Measurements from ENCODE around the gene DEPDC7.

DNA sequence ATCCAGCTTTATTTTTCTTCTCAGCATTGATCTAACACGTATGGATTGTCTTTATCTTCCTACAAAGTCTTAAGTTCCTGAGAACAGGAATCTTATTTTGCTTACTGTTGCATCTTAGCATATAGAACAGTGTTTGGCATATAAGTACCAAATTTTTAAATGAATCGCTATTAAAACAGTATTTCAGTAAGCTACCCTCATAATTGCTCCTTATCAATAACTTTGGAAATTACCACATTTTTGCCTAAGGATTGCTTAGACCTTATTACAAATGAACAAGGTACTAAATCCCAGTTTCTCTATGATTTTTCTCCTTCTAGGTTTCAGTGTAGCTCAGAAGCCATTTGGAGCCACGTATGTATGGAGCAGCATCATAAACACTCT lies 9.7 kb downstream of the DEPDC7 start:
- TF ChIP-seq, protein P1, sequence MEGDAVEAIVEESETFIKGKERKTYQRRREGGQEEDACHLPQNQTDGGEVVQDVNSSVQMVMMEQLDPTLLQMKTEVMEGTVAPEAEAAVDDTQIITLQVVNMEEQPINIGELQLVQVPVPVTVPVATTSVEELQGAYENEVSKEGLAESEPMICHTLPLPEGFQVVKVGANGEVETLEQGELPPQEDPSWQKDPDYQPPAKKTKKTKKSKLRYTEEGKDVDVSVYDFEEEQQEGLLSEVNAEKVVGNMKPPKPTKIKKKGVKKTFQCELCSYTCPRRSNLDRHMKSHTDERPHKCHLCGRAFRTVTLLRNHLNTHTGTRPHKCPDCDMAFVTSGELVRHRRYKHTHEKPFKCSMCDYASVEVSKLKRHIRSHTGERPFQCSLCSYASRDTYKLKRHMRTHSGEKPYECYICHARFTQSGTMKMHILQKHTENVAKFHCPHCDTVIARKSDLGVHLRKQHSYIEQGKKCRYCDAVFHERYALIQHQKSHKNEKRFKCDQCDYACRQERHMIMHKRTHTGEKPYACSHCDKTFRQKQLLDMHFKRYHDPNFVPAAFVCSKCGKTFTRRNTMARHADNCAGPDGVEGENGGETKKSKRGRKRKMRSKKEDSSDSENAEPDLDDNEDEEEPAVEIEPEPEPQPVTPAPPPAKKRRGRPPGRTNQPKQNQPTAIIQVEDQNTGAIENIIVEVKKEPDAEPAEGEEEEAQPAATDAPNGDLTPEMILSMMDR (IDR thresholded peaks at IDR 0.05; ENCODE audit: insufficient read depth, low read length): no peak
- TF ChIP-seq, protein P2, sequence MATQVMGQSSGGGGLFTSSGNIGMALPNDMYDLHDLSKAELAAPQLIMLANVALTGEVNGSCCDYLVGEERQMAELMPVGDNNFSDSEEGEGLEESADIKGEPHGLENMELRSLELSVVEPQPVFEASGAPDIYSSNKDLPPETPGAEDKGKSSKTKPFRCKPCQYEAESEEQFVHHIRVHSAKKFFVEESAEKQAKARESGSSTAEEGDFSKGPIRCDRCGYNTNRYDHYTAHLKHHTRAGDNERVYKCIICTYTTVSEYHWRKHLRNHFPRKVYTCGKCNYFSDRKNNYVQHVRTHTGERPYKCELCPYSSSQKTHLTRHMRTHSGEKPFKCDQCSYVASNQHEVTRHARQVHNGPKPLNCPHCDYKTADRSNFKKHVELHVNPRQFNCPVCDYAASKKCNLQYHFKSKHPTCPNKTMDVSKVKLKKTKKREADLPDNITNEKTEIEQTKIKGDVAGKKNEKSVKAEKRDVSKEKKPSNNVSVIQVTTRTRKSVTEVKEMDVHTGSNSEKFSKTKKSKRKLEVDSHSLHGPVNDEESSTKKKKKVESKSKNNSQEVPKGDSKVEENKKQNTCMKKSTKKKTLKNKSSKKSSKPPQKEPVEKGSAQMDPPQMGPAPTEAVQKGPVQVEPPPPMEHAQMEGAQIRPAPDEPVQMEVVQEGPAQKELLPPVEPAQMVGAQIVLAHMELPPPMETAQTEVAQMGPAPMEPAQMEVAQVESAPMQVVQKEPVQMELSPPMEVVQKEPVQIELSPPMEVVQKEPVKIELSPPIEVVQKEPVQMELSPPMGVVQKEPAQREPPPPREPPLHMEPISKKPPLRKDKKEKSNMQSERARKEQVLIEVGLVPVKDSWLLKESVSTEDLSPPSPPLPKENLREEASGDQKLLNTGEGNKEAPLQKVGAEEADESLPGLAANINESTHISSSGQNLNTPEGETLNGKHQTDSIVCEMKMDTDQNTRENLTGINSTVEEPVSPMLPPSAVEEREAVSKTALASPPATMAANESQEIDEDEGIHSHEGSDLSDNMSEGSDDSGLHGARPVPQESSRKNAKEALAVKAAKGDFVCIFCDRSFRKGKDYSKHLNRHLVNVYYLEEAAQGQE (IDR thresholded peaks at IDR 0.05; ENCODE audit: insufficient replicate concordance, low read depth): no peak
- no peak for TF ChIP-seq SPI1 (IDR thresholded peaks at IDR 0.05; ENCODE audit: borderline replicate concordance, low read depth)
